ENCODE data around the gene GDPD1. TPM values are rescaled to one million over a fixed set of nuclear protein-coding genes. Genes with fewer than 3 reads are reported as not detected.
A peak's percentile ranks its signal among the peaks of the same experiment; 100 is the strongest.
"Not testable (repeated sequence)": the region's sequence is repeated elsewhere in the genome, so short reads cannot be mapped to it uniquely, and the experiment has no call there.

GDPD1 gene
- total RNA-seq, 1 experiment from 2014 or later, result 14.3 TPM

- in situ Hi-C loops (cut with HindIII; ENCODE audit: low pct_unique_long_range_greater_than_20kb, low sequenced_read_pairs), result no loop called here
- no peak for DNase-seq (ENCODE audit: low read depth, low spot score)
Observed at GRCh38 chr17:59298521-59298920, 78.2 kb downstream of the GDPD1 start.

DNA sequence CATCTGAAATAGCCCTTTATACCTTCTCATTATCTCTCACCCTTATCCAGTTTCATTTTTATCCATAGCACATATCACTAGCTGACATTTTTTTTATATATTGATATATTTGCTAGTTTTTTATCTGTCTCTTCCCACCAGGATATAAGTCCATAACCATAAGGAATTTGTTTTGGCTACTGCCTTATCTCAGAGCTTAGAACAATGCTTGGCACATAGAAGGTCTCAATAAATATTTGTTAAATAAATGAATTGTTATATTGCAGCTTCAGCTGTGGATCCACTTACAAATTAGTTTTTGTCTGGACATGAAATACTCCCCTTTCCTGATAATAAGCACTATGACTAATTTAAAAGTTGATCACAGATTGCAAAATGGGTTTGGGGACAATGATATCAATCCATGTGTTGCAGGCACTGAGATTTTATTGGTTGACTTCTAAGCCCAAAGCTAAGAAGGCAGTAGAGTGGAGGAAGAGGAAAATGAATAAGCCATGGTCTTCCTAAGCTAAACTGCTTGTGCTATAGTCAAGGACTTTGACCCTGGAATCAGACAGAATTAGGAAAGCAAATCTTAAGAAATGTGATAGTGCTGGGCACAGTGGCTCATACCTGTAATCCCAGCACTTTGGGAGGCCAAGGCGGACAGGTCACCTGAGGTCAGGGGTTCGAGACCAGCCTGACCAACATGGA, 79.2 kb downstream of the GDPD1 start:
- no peak for DNase-seq (ENCODE audit: low read depth, low spot score)
- in situ Hi-C loops (cut with HindIII; ENCODE audit: low pct_unique_long_range_greater_than_20kb, low sequenced_read_pairs), result no loop called here

- no peak for DNase-seq (ENCODE audit: low read depth, low spot score)
- in situ Hi-C loops (cut with HindIII; ENCODE audit: low pct_unique_long_range_greater_than_20kb, low sequenced_read_pairs), result no loop called here
Observed at GRCh38 chr17:59300941-59301340, 80.6 kb downstream of the GDPD1 start.

GRCh38 chr17:59304811-59305210, 84.5 kb downstream of the GDPD1 start:
- DNase-seq (ENCODE audit: low read depth, low spot score), result no peak
- in situ Hi-C loops (cut with HindIII; ENCODE audit: low pct_unique_long_range_greater_than_20kb, low sequenced_read_pairs), result no loop called here

DNA sequence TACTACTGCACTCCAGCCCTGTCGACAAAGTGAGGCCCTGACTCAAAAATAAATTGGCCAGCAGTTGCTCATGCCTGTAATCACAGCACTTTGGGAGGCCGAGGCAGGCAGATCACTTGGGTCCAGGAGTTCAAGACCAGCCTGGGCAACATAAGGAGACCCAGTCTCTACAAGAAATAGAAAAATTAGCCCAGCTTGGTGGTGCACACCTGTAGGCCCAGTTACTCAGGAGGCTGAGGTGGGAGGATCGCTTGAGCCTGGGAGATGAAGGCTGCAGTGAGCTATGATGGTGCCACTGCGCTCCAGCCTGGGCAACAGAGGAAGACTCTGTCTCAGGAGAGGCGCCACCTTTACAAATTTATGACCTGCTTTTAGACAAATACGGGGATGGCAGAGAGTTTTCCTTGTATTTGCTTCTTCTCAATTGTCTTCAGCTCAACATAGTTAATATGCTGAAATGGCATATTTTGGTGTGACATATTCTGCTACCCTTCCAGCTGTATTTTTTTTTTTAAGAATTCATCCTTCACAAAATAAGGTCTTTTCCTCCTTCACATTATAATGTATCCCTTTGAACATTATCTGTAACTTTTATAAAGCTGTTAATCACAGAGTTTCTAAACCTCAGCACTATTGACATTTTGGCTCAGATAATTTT, 90.1 kb downstream of the GDPD1 start:
- no peak for DNase-seq (ENCODE audit: low read depth, low spot score)
- in situ Hi-C loops (cut with HindIII; ENCODE audit: low pct_unique_long_range_greater_than_20kb, low sequenced_read_pairs), result no loop called here

- peak; percentile 93 for DNase-seq (ENCODE audit: low read depth, low spot score)
- in situ Hi-C loops (cut with HindIII; ENCODE audit: low pct_unique_long_range_greater_than_20kb, low sequenced_read_pairs), result no loop called here
Observed at GRCh38 chr17:59311051-59311468, 90.7 kb downstream of the GDPD1 start.

- in situ Hi-C loops (cut with HindIII; ENCODE audit: low pct_unique_long_range_greater_than_20kb, low sequenced_read_pairs); DNase-seq (ENCODE audit: low read depth, low spot score): not testable (repeated sequence)
Observed at GRCh38 chr17:59311521-59311920, 91.2 kb downstream of the GDPD1 start.

DNA sequence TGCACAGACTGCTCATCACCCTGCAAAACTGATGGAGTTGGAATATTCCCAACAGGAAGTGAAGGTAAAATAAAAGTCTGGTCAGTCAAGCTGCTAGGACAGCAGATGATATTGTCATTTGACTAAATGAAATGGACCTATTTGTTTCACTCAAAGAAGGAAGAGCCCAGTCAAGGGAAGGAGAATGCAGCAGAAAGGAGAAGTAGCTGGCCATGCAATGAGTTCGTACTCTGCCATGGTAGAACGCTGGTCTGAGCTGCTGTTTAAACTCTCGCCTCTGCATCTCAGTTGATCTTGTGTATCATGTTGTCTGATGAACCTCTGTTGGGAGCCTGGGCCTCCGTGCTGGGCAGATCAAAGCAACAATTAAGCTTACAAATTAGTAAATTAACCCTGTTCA, 95.6 kb downstream of the GDPD1 start:
- in situ Hi-C loops (cut with HindIII; ENCODE audit: low pct_unique_long_range_greater_than_20kb, low sequenced_read_pairs), result no loop called here

More for the DNA sequence above, 95.6 kb downstream of the GDPD1 start:
- DNase-seq (ENCODE audit: low read depth, low spot score), result no peak

Small RNAs within 50 kb of the gene (small RNA-seq; reads per million reads assigned to genes)
- gene RF00019 (0 reads per million in 2 experiments), gene SNRPGP17 (0 reads per million in 2 experiments)

Other genes with a start within 250 kb of the GDPD1 start
- gene TRIM37, start 113.6 kb upstream of the GDPD1 start, total RNA-seq (2014; rRNA removed; shearing (Covaris generic)), result 64.4 and 67.5 TPM in 2 replicates
- gene SKA2, start 65.3 kb upstream of the GDPD1 start, total RNA-seq (2014; rRNA removed; shearing (Covaris generic)), result 66.4 and 103 TPM in 2 replicates
- gene PRR11, start 64.8 kb upstream of the GDPD1 start, total RNA-seq (2014; rRNA removed; shearing (Covaris generic)), result 22.0 and 22.9 TPM in 2 replicates
- 53.1 and 60.2 TPM in 2 replicates for gene SMG8, start 10.5 kb upstream of the GDPD1 start, total RNA-seq (2014; rRNA removed; shearing (Covaris generic))
- 16.1 and 17.5 TPM in 2 replicates for gene YPEL2, start 111.1 kb downstream of the GDPD1 start, total RNA-seq (2014; rRNA removed; shearing (Covaris generic))